GM18519 (cell line): ENCODE data around the gene SLC39A2.
"Not testable (repeated sequence)": the region's sequence is repeated elsewhere in the genome, so short reads cannot be mapped to it uniquely, and the experiment has no call there.

Experiments
- ATAC-seq: cut with Tn5 transposase; IDR thresholded peaks from one replicate; pipeline ENCODE4 v1.9.1; 2021; ENCODE audit warnings: mild to moderate bottlenecking, moderate library complexity; ENCODE audit not compliant: unreplicated experiment, low FRiP score

Gene SLC39A2

DNA sequence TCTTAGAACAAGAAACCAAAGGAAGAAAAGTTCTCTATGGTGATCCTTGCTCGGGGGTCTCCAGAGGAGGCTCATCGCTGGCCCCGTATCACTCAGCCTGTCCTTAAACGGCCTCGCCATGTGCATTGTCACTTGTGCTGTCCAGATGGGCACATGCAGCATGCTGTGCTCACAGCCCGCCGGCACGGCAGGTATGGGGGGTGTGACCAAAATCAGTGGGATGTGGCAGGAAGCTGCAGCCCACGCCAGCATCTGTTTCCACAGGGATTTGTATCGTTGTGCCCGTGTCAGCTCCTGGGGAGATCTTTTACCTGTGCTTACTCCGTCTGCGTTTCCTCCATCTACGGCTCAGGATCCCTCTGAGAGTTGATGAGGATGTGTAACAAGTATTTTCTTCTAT, 2.6 kb upstream of the SLC39A2 start:
- no peak for ATAC-seq

DNA sequence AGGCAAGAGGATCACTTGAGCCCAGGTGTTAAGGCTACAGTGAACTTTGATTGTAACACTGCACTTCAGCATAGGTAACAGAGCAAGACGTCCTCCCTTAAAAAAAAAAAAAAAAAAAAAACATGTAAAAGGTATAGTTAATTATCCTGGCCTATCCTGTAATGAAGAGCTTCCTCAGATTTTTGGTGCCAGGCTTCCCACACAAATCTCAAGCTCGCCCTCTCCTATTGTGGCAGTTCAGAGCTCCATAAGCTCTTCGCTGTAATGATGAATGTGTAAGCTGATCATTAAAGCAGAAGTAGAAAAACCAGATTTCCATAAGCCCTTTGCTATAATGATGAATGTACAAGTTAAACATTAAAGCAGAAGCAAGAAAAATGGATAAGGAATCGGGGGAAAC, 2.0 kb upstream of the SLC39A2 start:
- ATAC-seq, result no peak

- ATAC-seq, result no peak
Observed at GRCh38 chr14:20997564-20997963, 1.5 kb upstream of the SLC39A2 start.

DNA sequence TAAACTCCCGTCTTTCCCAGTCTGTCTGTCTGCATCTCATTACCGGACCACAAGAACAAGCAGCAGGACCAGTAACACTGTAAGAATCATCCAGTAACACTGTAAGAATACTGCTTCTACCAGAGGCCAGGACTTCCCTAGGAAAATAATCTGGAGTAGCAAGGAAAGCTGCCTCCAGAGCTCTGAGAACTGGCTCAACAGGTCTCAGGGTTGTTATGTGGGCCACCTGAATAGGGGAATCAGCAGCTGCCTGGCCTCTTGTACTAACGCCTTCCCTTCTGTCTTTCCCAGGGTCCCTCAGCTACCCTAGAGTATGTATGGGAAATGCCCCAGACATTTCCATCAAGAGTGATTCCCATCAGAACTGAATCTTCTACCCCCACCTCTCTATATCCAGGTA, 954 bp upstream of the SLC39A2 start:
- ATAC-seq, result no peak

DNA sequence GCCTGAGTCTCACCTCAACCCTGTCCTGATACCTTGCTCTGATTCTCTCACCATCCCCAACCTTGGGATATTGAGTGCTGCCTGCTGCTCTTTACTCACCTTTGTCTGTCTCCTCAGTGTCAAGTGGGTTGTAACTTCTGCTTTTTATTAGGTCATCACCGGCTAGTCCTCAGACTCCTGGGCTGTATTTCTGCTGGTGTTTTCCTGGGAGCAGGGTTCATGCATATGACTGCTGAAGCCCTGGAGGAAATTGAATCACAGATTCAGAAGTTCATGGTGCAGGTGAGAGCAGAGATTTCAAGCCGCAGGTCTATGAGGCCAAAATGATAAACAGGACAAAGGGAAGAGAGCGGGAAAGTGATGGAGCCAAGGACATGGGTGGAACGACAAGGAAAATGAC, 498 bp downstream of the SLC39A2 start:
- no peak for ATAC-seq

DNA sequence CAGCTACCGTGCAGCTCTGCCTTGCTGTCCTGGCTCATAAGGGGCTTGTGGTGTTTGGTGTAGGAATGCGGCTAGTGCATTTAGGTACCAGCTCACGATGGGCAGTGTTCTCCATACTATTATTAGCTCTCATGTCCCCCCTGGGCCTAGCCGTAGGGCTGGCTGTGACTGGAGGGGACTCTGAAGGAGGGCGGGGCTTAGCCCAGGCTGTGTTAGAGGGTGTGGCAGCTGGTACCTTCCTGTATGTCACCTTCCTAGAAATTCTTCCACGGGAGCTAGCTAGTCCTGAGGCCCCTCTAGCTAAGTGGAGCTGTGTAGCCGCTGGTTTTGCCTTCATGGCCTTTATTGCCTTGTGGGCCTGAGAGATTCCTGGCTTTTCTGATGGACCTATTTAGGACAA, 2.1 kb downstream of the SLC39A2 start:
- no peak for ATAC-seq

- ATAC-seq, result no peak
Observed at GRCh38 chr14:21003788-21004346, 4.8 kb downstream of the SLC39A2 start.

GRCh38 chr14:21009721-21010120, 10.6 kb downstream of the SLC39A2 start:
- not testable (repeated sequence) for ATAC-seq

DNA sequence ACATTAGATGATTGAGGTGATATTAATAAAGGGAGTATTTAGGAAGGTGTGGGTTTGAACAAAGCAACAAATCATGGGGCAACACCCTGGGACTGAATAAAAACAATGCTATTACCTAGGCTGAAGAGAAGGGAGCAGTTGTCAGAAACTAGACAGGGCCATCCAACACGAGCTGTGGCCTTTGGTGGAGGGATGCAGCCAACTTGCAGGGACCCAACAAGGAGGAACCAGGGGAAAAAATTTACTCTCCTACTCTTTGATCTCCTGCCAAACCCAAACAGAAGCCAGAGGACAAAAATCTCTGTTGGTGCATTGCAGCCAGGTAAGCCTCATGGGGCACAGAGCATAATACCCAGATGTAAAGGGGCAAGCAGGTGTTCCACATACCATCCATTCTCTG, 12.0 kb downstream of the SLC39A2 start:
- ATAC-seq, result no peak

- ATAC-seq, result no peak
Observed at GRCh38 chr14:21014761-21015190, 15.7 kb downstream of the SLC39A2 start.

- no peak for ATAC-seq
Observed at GRCh38 chr14:21015312-21015711, 16.2 kb downstream of the SLC39A2 start.

DNA sequence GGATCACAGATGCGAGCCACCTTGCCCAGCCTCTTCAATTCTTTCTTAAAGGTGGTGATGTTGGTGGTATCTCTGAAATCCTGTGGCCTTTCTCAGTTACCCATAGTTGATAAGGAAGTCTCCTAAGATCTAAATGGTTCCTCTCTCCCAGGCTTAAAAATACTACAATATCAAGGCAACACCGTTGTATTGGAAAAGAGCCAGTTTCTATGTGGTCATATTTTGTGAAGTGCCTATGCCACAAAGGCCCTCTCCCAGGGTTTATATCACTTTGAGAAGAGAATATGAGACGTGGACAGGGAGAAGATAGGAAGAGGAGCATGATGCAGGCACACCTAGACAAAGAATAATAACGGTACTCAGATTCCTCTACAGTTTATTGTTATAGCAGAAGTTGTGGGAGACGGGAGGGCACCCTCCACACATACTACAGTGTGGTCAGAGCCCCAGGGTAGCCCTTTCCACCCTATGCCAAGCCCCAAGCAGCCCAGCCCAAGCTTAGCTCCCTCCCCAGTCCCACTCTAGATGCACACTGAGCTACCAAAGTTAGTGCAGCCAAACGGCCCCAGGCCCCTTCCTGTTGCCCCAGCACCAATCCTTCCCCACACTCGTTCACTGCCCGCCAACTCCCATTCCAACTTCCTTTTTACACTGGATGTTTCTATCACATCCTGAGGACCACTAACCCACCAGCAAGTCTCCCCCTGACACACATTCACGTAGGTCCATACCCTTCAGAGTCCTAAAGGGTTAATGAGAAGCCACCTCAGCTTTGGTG, 17.5 kb downstream of the SLC39A2 start:
- ATAC-seq, result no peak

GRCh38 chr14:21017528-21018245, 18.6 kb downstream of the SLC39A2 start:
- ATAC-seq, result no peak

DNA sequence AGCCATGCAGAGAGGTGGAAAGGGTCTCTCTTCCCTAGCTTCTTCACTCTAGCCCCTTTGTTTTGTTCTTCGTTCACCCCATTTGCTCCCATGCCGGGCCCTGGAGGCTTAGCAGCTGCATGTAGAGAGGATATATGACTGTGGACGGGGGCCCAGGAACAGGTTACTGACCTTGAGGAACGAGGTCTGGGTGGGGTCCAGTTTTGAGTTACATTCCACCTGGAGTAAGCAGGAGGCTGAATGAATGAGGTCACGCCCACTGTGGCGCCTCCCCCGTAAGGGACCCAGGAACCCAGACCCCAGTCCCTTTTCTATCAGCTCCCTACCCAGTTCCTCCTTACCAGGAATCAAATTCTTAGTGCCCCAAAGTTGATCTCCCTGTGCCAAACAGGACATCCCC, 19.2 kb downstream of the SLC39A2 start:
- no peak for ATAC-seq

DNA sequence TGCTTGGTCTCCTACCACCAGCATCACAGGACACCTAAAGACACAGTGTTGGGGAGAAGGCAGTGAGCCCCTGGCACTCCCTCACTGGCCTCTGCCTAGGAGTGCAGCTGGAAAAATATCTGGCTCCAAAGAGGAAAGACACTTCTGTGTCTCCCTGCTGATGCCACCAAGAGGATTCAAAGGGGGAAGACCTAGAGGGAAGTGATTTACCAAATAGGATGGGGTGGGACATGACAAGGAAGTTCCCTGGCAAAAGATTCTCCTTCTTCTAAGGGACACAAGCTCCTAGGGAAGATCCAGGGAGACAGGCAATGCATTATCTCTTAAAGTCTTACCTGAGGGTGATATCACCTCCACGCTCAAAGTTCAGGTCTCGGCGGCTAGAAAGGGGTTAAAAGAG, 19.7 kb downstream of the SLC39A2 start:
- no peak for ATAC-seq

DNA sequence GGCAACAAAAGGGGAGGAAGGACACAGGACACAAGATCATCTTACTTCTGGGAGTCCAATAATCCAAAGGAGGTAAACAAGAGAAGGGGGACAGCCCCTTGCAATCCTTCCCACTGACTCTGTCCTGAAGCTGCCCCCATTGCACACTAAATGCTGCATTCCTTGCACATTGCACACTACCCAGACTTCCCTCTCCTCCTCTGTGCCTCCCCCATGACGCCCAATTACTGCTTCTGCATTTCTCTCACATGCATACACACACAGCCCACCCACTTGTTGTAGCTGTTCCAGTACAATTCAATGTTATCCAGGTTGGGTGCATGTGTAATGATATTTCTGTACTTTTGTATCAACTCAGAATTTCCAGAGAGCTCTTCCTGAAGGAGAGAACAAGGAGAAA, 20.3 kb downstream of the SLC39A2 start:
- no peak for ATAC-seq

- no peak for ATAC-seq
Observed at GRCh38 chr14:21020977-21021545, 22.0 kb downstream of the SLC39A2 start.

- ATAC-seq, result no peak
Observed at GRCh38 chr14:21022686-21023085, 23.6 kb downstream of the SLC39A2 start.

DNA sequence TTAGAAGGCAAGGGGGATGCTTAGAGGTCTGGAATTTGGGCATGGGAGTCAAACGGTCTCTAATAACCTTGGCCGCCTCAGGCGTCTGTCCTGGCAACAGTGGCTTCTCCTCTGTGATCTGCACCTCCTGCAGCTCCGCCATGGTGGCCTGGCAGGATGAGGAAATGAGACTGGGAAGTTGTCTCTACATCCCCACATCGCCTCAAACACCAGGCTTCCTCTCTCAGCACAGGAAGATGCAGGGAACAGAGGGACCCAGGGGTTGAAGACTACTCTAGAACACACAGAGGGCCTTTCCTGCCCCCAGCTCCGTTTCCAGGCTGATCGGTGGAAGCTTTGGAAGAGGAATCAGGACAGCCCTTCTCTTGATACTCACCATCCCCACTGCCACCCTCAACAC, 24.1 kb downstream of the SLC39A2 start:
- ATAC-seq, result no peak

- ATAC-seq, result no peak
Observed at GRCh38 chr14:21023817-21024584, 24.9 kb downstream of the SLC39A2 start.
